ENCODE measurements around the gene LIN9. TPM values are rescaled to one million over a fixed set of nuclear protein-coding genes. Genes with fewer than 3 reads are reported as not detected.
A peak's percentile ranks its signal among the peaks of the same experiment; 100 is the strongest.

The LIN9 gene
- total and polyA plus RNA-seq, 10 of the 15 experiments (the other 5 are each of a cell fraction or from before 2014, with no cell fraction given): 5.9 to 13.5 (median 8.3) TPM

GRCh38 chr1:226187019-226187322, 122.0 kb downstream of the LIN9 start:
- Histone ChIP-seq H3K27ac (ENCODE audit: control insufficient read depth, insufficient read depth) (peak overlapping the region; percentile 88), H3K4me3 (peak overlapping the region; percentile 94), H3K4me2 (ENCODE audit: control insufficient read depth, insufficient read depth) (peak overlapping the region; percentile 94), H3K9ac (ENCODE audit: control insufficient read depth, insufficient read depth, low read length) (peak overlapping the region; percentile 96), H3K79me2 (ENCODE audit: control insufficient read depth, insufficient read depth, low read length) (peaks cover 47% of the 10 kb centered on the region), H3K9me3 (replicated peaks; ENCODE audit: control insufficient read depth, insufficient read depth, low read length) (no peaks in the 10 kb centered on the region), H3K27me3 (replicated peaks in 1 of 2; ENCODE audit: control insufficient read depth in 2 of 2, insufficient read depth in 2 of 2, low read length in 1 of 2) (no peaks in the 10 kb centered on the region), H3K4me1 (ENCODE audit: control insufficient read depth, insufficient read depth, low read length) (peaks cover 7% of the 10 kb centered on the region; the same call in 1 of the 2 replicates), H3K36me3 (ENCODE audit: control insufficient read depth in 2 of 2, insufficient read depth in 2 of 2, low read length in 1 of 2) (peaks cover 0 to 3% of the 10 kb centered on the region in 2 experiments; a peak in 1 of 4 replicates), H4K20me1 (ENCODE audit: control insufficient read depth, insufficient read depth) (no peaks in the 10 kb centered on the region), H2AFZ (ENCODE audit: control insufficient read depth, low read depth, low read length) (peak overlapping the region; percentile 99)
- ATAC-seq: no peak
- FAIRE-seq: no peak
- SMC1A ChIA-PET (ENCODE audit: uncharacterized antibody, unreplicated experiment): interaction anchor here (1.0 kb wide), 1 partner anchor 59 kb away, joined by 3 read pairs; no protein-coding TSS in a partner anchor
- intact Hi-C loops (cut with micrococcal nuclease; ENCODE audit: unreplicated experiment): loop anchor here (2.0 to 10.0 kb wide), 2 partner anchors 62 to 712 kb away; no protein-coding TSS in a partner anchor
- no peak for DNase-seq (ENCODE audit: low read depth, low spot score)
- 2% methylated on average over 10 of the region's 10 CpGs for WGBS (ENCODE audit: insufficient coverage, insufficient replicate concordance, low lambda C conversion rate, missing lambda C conversion rate)
- RAD21 ChIA-PET (ENCODE audit: unreplicated experiment): interaction anchor here (1.1 kb wide), 1 partner anchor 62 kb away, joined by 4 read pairs; no protein-coding TSS in a partner anchor
- in situ Hi-C loops (cut with MboI): no loop called here
- POLR2A ChIA-PET: no interaction called here
- BruUV-seq (replicated peaks): TSS peak; percentile 96
- TF ChIP-seq RUNX3 (IDR thresholded peaks at IDR 0.05; ENCODE audit: low read length) (no peak), MLLT1 (IDR thresholded peaks at IDR 0.05) (0 out of 2 replicates have a peak, but pooled peaks have one; percentile 81), ZNF622 (IDR thresholded peaks at IDR 0.05) (no peak), CHD2 (IDR thresholded peaks at IDR 0.05; ENCODE audit: borderline replicate concordance, low read depth, low read length) (no peak), ATF7 (IDR thresholded peaks at IDR 0.05; ENCODE audit: low read depth) (no peak), LARP7 (IDR thresholded peaks at IDR 0.05) (no peak), CBX5 (IDR thresholded peaks at IDR 0.05; ENCODE audit: low read depth) (no peak), RAD21 (IDR thresholded peaks at IDR 0.05; ENCODE audit: insufficient read depth, low read depth, low read length) (no peak), NFYB (IDR thresholded peaks at IDR 0.05; ENCODE audit: insufficient read depth, low read depth, low read length) (no peak), IKZF2 (IDR thresholded peaks at IDR 0.05) (peak in 1 of 2 experiments; percentile 20; a peak in 1 of 4 replicates), FOXM1 (IDR thresholded peaks at IDR 0.05; ENCODE audit: low read depth, low read length) (no peak), ZSCAN29 (IDR thresholded peaks at IDR 0.05) (no peak), YBX1 (IDR thresholded peaks at IDR 0.05) (no peak), MEF2B (IDR thresholded peaks at IDR 0.05; ENCODE audit: partially characterized antibody, poor library complexity, severe bottlenecking) (peak; percentile 12), RFX5 (IDR thresholded peaks at IDR 0.05; ENCODE audit: low read depth, low read length) (no peak)
- CTCF ChIA-PET: interaction anchor here (0.7 to 1.2 kb wide), 3 partner anchors 11 to 778 kb away, joined by 3 to 5 read pairs (median 3); no protein-coding TSS in a partner anchor

All from GM12878 (cell line).